WTC11 (cell line): Measurements from ENCODE around the gene SHANK2. TPM values are rescaled to one million over a fixed set of nuclear protein-coding genes. Genes with fewer than 3 reads are reported as not detected.

ENCODE experiments used
- ATAC-seq: fragments of 200-7000 bp; cut with Tn5 transposase; 2 replicates; pipeline ENCODE4 v1.10.0; 2021; ENCODE audit warnings: mild to moderate bottlenecking, moderate library complexity
- CTCF ChIA-PET: fragments of 300-600 bp; sonication (Branson Sonifier 250); formaldehyde crosslinking; loops from one replicate; lab custom pipeline; 2021; ENCODE audit warnings: antibody characterized with exemption; lab: Charles Lee
- POLR2A ChIA-PET: fragments of 350-600 bp; sonication (Branson Sonifier 250); formaldehyde crosslinking; loops from one replicate; lab custom pipeline; 2021; ENCODE audit warnings: antibody characterized with exemption; lab: Charles Lee
- DNase-seq: peaks from one replicate; pipeline ENCODE4 v3.0.0; 2021; ENCODE audit warnings: low spot score
- H3K27ac Mint-ChIP-seq: 2 replicates; pipeline ENCODE4 v1.8.0; 2021; ENCODE audit warnings: mixed read lengths
- H3K27me3 Mint-ChIP-seq: 2 replicates; pipeline ENCODE4 v1.8.0; 2021; ENCODE audit warnings: low read depth, mild to moderate bottlenecking, moderate library complexity, mixed read lengths
- H3K36me3 Mint-ChIP-seq: 2 replicates; pipeline ENCODE4 v1.8.0; 2021; ENCODE audit warnings: mixed read lengths
- H3K4me1 Mint-ChIP-seq: 2 replicates; pipeline ENCODE4 v1.8.0; 2022; ENCODE audit warnings: mixed read lengths
- H3K4me3 Mint-ChIP-seq: 2 replicates; pipeline ENCODE4 v1.8.0; 2021; ENCODE audit warnings: mild to moderate bottlenecking, moderate library complexity, mixed read lengths
- H3K9me3 Mint-ChIP-seq: 2 replicates; pipeline ENCODE4 v1.8.0; 2021; ENCODE audit warnings: mixed read lengths
- GABPB1 ChIP-seq: sonication (generic); formaldehyde crosslinking; IDR thresholded peaks from 2 replicates; pipeline ENCODE4 v1.8.1; 2023; ENCODE audit warnings: mild to moderate bottlenecking, missing genetic modification reagents
- NFATC4 ChIP-seq: fragments of 250-450 bp; sonication (Bioruptor Pico); IDR thresholded peaks from 2 replicates; pipeline ENCODE4 v1.9.0; 2021; ENCODE audit warnings: mild to moderate bottlenecking
- total RNA-seq: library from RNA; stranded (reverse); gene quantifications from 3 replicates; pipeline ENCODE4 v1.2.3, GENCODE V29; 2021
- TF ChIP-seq, protein P1 (sequence below): fragments of 250-450 bp; sonication (Bioruptor Pico); IDR thresholded peaks from 2 replicates; pipeline ENCODE4 v2.1.2; 2022; ENCODE audit warnings: mild to moderate bottlenecking, moderate library complexity
- TF ChIP-seq, protein P2 (sequence below): sonication (generic); formaldehyde crosslinking; conservative IDR thresholded peaks from 2 replicates; pipeline ENCODE4 v1.8.1; 2022; ENCODE audit warnings: mild to moderate bottlenecking, missing genetic modification reagents
- TF ChIP-seq, protein P3 (sequence below): sonication (generic); formaldehyde crosslinking; IDR thresholded peaks from 2 replicates; pipeline ENCODE4 v1.8.1; 2022; ENCODE audit warnings: mild to moderate bottlenecking, moderate library complexity, missing genetic modification reagents
- TF ChIP-seq, protein P4 (sequence below): sonication (generic); formaldehyde crosslinking; IDR thresholded peaks from 2 replicates; pipeline ENCODE4 v1.8.0; 2022; ENCODE audit warnings: missing genetic modification reagents
- TF ChIP-seq, protein P5 (sequence below): sonication (generic); formaldehyde crosslinking; conservative IDR thresholded peaks from 2 replicates; pipeline ENCODE4 v1.8.1; 2023; ENCODE audit warnings: mild to moderate bottlenecking, low read depth, missing genetic modification reagents, moderate library complexity
- TF ChIP-seq, protein P6 (sequence below): fragments of 250-450 bp; sonication (Bioruptor Pico); conservative IDR thresholded peaks from 2 replicates; pipeline ENCODE4 v1.9.0; 2021; ENCODE audit warnings: mild to moderate bottlenecking
- TF ChIP-seq, protein P7 (sequence below): sonication (generic); formaldehyde crosslinking; IDR thresholded peaks from 2 replicates; pipeline ENCODE4 v1.8.1; 2023; ENCODE audit warnings: mild to moderate bottlenecking, missing genetic modification reagents, moderate library complexity

SHANK2 gene
- total RNA-seq, 1 experiment from 2014 or later, result 64.8 TPM

DNA sequence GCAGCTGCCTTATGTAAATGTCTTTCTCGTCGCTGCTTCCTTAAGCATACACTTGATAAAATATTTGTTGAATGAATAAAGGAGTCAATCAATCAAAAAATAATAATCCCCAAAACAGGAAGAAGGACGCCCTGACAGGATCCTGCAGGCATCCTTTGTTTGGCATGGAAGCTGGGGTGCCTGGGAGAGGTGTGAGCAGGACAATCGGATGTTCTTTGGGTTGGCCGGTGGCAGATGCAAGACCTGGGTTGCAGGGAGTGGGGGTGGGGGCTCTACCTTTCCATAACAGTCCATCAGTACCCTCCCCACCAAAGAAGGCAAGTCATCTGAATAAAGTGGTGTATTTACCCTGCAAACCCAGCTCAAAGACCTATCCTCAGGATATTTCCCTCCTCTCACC lies 1.4 kb upstream of the SHANK2 start:
- H3K9me3 Mint-ChIP-seq, result peaks cover 6% of the 10 kb centered on the region
- no peak for ATAC-seq
- peaks cover 55% of the 10 kb centered on the region for H3K4me1 Mint-ChIP-seq
- no peak overlapping the region for H3K27ac Mint-ChIP-seq
- H3K27me3 Mint-ChIP-seq, result peaks cover 5% of the 10 kb centered on the region; the same call in 1 of the 2 replicates
- ChIA-PET POLR2A (no interaction called here), CTCF (interaction anchor here (0.7 to 4.8 kb wide), 8 partner anchors 12 to 167 kb away, joined by 3 to 84 read pairs (median 8); no protein-coding TSS in a partner anchor)
- peak overlapping the region; percentile 75 for H3K4me3 Mint-ChIP-seq
- no peak for DNase-seq
- TF ChIP-seq NFATC4, result no peak
- no peak for TF ChIP-seq GABPB1 (CRISPR knock-in tag)
- TF ChIP-seq, protein P1, sequence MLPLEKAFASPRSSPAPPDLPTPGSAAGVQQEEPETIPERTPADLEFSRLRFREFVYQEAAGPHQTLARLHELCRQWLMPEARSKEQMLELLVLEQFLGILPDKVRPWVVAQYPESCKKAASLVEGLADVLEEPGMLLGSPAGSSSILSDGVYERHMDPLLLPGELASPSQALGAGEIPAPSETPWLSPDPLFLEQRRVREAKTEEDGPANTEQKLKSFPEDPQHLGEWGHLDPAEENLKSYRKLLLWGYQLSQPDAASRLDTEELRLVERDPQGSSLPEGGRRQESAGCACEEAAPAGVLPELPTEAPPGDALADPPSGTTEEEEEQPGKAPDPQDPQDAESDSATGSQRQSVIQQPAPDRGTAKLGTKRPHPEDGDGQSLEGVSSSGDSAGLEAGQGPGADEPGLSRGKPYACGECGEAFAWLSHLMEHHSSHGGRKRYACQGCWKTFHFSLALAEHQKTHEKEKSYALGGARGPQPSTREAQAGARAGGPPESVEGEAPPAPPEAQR (CRISPR knock-in tag), result no peak
- TF ChIP-seq, protein P2, sequence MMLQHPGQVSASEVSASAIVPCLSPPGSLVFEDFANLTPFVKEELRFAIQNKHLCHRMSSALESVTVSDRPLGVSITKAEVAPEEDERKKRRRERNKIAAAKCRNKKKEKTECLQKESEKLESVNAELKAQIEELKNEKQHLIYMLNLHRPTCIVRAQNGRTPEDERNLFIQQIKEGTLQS (CRISPR knock-in tag), result no peak
- TF ChIP-seq, protein P3, sequence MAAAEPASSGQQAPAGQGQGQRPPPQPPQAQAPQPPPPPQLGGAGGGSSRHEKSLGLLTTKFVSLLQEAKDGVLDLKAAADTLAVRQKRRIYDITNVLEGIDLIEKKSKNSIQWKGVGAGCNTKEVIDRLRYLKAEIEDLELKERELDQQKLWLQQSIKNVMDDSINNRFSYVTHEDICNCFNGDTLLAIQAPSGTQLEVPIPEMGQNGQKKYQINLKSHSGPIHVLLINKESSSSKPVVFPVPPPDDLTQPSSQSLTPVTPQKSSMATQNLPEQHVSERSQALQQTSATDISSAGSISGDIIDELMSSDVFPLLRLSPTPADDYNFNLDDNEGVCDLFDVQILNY (CRISPR knock-in tag), result no peak
- TF ChIP-seq, protein P4, sequence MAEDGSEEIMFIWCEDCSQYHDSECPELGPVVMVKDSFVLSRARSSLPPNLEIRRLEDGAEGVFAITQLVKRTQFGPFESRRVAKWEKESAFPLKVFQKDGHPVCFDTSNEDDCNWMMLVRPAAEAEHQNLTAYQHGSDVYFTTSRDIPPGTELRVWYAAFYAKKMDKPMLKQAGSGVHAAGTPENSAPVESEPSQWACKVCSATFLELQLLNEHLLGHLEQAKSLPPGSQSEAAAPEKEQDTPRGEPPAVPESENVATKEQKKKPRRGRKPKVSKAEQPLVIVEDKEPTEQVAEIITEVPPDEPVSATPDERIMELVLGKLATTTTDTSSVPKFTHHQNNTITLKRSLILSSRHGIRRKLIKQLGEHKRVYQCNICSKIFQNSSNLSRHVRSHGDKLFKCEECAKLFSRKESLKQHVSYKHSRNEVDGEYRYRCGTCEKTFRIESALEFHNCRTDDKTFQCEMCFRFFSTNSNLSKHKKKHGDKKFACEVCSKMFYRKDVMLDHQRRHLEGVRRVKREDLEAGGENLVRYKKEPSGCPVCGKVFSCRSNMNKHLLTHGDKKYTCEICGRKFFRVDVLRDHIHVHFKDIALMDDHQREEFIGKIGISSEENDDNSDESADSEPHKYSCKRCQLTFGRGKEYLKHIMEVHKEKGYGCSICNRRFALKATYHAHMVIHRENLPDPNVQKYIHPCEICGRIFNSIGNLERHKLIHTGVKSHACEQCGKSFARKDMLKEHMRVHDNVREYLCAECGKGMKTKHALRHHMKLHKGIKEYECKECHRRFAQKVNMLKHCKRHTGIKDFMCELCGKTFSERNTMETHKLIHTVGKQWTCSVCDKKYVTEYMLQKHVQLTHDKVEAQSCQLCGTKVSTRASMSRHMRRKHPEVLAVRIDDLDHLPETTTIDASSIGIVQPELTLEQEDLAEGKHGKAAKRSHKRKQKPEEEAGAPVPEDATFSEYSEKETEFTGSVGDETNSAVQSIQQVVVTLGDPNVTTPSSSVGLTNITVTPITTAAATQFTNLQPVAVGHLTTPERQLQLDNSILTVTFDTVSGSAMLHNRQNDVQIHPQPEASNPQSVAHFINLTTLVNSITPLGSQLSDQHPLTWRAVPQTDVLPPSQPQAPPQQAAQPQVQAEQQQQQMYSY (CRISPR knock-in tag), result peak; percentile 14; the same call in 1 of the 2 replicates
- TF ChIP-seq, protein P5, sequence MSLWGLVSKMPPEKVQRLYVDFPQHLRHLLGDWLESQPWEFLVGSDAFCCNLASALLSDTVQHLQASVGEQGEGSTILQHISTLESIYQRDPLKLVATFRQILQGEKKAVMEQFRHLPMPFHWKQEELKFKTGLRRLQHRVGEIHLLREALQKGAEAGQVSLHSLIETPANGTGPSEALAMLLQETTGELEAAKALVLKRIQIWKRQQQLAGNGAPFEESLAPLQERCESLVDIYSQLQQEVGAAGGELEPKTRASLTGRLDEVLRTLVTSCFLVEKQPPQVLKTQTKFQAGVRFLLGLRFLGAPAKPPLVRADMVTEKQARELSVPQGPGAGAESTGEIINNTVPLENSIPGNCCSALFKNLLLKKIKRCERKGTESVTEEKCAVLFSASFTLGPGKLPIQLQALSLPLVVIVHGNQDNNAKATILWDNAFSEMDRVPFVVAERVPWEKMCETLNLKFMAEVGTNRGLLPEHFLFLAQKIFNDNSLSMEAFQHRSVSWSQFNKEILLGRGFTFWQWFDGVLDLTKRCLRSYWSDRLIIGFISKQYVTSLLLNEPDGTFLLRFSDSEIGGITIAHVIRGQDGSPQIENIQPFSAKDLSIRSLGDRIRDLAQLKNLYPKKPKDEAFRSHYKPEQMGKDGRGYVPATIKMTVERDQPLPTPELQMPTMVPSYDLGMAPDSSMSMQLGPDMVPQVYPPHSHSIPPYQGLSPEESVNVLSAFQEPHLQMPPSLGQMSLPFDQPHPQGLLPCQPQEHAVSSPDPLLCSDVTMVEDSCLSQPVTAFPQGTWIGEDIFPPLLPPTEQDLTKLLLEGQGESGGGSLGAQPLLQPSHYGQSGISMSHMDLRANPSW (CRISPR knock-in tag), result no peak
- TF ChIP-seq, protein P6, sequence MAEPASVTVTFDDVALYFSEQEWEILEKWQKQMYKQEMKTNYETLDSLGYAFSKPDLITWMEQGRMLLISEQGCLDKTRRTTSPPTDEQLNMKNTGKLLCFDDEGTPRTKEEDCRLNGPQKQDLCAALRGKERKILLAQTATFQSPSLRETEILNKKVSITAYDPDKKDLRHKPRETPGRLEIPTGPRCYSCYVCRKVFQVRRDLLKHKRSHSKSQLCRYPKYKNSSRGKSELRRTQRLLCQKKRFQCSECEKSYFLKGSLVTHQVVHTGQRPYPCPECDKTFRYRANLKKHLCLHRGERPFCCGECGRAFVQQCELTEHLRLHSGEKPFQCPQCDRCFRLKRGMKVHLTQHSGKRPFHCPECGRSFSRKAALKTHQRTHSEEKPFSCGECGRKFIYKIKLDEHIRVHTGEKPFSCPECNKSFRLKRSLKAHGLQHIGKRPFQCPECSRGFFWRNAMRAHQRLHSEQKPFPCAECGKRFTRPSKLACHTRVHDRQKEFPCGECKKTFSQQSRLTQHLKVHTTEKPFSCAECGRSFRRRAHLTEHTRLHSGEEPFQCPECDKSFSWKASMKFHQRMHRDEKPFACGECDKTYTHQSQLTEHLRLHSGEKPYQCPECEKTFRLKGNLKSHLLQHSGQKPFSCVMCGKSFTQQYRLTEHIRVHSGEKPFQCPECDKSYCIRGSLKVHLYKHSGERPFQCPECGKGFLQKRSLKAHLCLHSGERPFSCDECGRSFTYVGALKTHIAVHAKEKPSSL (CRISPR knock-in tag), result no peak
- TF ChIP-seq, protein P7, sequence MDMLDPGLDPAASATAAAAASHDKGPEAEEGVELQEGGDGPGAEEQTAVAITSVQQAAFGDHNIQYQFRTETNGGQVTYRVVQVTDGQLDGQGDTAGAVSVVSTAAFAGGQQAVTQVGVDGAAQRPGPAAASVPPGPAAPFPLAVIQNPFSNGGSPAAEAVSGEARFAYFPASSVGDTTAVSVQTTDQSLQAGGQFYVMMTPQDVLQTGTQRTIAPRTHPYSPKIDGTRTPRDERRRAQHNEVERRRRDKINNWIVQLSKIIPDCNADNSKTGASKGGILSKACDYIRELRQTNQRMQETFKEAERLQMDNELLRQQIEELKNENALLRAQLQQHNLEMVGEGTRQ (CRISPR knock-in tag), result no peak
- peaks cover 5% of the 10 kb centered on the region for H3K36me3 Mint-ChIP-seq
